ENCODE measurements around the gene DMBT1. TPM values are rescaled to one million over a fixed set of nuclear protein-coding genes. Genes with fewer than 3 reads are reported as not detected.

The DMBT1 gene
- total RNA-seq, 4 donors from 2014 or later: under 0.01 to 5.1 (median 0.27) TPM; not detected in 1

DNA sequence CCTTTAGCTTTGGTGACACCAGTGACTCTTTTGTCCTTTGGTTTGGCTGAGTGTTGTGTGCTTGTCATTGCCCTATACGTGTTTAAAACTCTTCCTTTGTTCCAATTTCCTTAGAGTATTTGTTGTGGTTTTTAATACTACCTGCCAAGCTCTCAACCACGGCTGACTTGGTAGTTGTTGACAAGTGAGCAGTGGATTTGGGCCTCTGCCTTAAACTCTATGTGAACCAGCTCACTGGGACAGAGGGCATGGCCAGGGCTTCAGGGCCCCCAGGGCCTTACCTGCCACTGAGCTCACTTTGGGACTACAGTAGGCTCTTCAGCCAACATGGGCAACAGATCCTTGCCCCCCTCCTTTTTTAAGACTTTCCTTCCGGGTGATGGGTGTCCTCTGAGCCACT is 9.6 kb upstream of the DMBT1 start:
- no peak for TF ChIP-seq POLR2A (IDR thresholded peaks at IDR 0.05)
- TF ChIP-seq, protein P1, sequence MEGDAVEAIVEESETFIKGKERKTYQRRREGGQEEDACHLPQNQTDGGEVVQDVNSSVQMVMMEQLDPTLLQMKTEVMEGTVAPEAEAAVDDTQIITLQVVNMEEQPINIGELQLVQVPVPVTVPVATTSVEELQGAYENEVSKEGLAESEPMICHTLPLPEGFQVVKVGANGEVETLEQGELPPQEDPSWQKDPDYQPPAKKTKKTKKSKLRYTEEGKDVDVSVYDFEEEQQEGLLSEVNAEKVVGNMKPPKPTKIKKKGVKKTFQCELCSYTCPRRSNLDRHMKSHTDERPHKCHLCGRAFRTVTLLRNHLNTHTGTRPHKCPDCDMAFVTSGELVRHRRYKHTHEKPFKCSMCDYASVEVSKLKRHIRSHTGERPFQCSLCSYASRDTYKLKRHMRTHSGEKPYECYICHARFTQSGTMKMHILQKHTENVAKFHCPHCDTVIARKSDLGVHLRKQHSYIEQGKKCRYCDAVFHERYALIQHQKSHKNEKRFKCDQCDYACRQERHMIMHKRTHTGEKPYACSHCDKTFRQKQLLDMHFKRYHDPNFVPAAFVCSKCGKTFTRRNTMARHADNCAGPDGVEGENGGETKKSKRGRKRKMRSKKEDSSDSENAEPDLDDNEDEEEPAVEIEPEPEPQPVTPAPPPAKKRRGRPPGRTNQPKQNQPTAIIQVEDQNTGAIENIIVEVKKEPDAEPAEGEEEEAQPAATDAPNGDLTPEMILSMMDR (IDR thresholded peaks at IDR 0.05): no peak
- DNase-seq: no peak
- Histone ChIP-seq H3K27me3 (peaks cover 0 to 2% (median 0%) of the 10 kb centered on the region in 4 donors), H3K4me3 (no peak overlapping the region), H3K4me1 (no peaks in the 10 kb centered on the region), H3K36me3 (no peaks in the 10 kb centered on the region), H3K27ac (no peak overlapping the region), H3K9me3 (no peaks in the 10 kb centered on the region)
- WGBS, 2 donors: 37 to 50% methylated on average over 1 to 2 of the region's 3 CpGs
- intact Hi-C loops (cut with DNase I): no loop called here

DNA sequence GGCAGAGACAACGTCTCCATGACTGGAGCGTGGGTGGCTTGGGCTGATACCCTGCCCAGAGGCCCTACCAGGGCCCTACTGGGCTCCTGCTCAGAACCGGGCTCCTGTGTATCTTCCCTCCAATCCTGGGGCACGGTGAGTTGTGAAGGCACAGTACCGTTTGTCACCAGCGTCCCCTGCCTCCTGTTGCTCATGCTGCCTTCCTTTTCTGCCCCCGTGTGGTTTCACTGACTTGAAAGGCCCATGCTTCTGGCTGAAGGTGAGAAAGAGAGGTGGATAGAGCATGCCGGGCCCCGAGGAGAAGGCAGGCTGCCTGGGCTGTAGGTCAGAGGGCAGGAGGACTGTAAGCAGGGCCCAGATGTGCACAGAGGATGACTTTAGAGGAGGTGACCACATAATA is 9.1 kb upstream of the DMBT1 start:
- no peak for TF ChIP-seq POLR2A (IDR thresholded peaks at IDR 0.05)
- TF ChIP-seq, protein P1 (IDR thresholded peaks at IDR 0.05): no peak
- WGBS, 2 donors: 46 to 70% methylated on average over 4 to 6 of the region's 9 CpGs
- Histone ChIP-seq H3K36me3 (no peaks in the 10 kb centered on the region), H3K9me3 (no peaks in the 10 kb centered on the region), H3K4me3 (no peak overlapping the region), H3K4me1 (no peaks in the 10 kb centered on the region), H3K27me3 (peaks cover 0 to 7% (median 0%) of the 10 kb centered on the region in 4 donors), H3K27ac (no peak overlapping the region)
- DNase-seq: no peak
- intact Hi-C loops (cut with DNase I): no loop called here

DNA sequence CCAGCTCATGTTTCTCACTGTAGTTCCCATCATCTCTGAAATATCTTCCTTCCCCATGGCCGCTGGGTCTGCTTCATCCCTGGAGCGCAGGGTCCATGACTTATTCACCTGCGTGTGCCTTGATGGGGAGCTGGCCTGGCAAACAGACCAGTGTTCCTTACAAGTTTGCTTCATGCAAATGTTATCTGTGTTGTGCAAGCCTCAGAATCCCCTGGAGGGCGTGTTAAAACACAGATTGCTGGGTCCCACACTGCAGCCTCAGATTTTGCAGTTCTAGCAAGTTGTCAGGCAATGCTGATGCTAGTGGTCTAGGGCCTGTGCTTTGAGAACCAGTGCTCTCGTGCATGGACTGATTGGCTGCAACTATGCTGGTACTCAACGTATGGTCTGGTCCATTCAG is 7.2 kb upstream of the DMBT1 start:
- Histone ChIP-seq H3K4me3 (no peak overlapping the region), H3K9me3 (no peaks in the 10 kb centered on the region), H3K27me3 (peaks cover 0 to 24% (median 0%) of the 10 kb centered on the region in 4 donors), H3K27ac (no peak overlapping the region), H3K36me3 (no peaks in the 10 kb centered on the region), H3K4me1 (no peaks in the 10 kb centered on the region)
- DNase-seq: no peak
- 76 to 100% methylated on average over 2 to 5 of the region's 6 CpGs for WGBS, 2 donors
- intact Hi-C loops (cut with DNase I): no loop called here
- TF ChIP-seq, protein P1 (IDR thresholded peaks at IDR 0.05): no peak
- no peak for TF ChIP-seq POLR2A (IDR thresholded peaks at IDR 0.05)

DNA sequence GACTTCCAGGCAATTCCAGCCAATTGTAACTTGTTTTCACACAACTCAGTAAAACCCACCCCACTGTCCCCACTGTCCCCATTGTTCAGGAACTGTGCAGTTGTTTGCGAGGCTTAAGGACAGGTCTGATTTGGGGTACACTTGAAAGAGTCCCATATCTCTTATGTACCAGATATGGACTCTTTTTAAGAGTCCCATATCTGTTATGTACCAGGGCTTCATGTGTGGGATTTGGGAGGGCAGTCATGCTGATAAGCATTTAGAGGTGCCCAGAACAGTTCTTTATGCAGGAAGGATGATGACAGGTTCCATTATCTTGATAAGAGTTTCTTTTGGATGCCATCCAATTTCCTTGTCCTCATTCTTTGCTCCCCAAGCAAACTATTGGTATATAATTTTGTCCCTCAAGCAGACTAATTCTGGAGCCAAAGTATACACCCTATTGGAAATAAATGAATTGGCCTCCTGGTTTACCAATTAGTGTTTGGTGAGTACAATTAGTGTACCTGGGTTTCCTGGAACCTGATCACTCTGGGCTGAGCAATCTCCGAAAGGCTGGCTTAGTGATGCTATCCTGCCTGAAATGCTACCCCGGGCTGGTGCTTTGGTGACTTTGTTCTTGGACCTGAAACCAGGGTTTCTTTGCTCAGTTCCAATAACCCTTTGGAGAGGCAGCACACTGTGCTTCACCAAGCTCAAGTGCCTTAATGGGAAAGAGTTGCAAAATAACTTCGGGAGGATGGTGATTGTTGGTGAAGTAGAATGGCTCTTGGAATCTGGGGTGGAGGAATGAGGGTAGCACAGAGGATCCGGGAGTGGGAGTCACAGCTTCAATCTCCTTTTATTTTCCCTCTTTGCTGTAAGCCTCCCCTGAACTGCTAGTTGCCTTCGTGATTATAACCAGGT is 6.2 kb upstream of the DMBT1 start:
- no peaks in the 10 kb centered on the region for H3K9me3 ChIP-seq
- intact Hi-C loops (cut with DNase I): no loop called here
- H3K36me3 ChIP-seq: no peaks in the 10 kb centered on the region
- WGBS, 2 donors: 85 to 95% methylated on average over 5 of the region's 6 CpGs
- no peak overlapping the region for H3K27ac ChIP-seq
- TF ChIP-seq, protein P1 (IDR thresholded peaks at IDR 0.05): no peak
- no peak for TF ChIP-seq POLR2A (IDR thresholded peaks at IDR 0.05)
- H3K27me3 ChIP-seq: peaks cover 0 to 34% (median 0%) of the 10 kb centered on the region in 4 donors
- no peak overlapping the region for H3K4me3 ChIP-seq
- DNase-seq: no peak
- no peaks in the 10 kb centered on the region for H3K4me1 ChIP-seq

DNA sequence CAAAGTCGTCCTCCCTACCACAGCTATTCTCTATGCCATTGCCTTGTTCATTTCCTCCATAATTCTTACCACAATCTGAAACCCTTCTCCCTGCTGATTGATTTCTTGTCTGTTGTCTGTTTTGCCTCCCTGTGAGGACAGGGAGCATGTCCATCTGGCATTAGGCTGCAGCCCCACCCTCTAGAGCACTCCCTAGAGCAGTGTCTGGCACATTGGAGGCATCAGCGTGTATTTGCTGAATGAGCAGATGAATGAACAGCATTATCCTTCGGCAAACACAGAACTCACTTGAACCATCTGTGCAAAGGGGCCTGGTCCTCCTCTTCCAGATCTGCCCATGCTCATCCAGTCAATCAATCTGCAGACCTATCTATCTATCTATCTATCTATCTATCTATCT is 5.1 kb upstream of the DMBT1 start:
- DNase-seq: no peak
- Histone ChIP-seq H3K4me3 (no peak overlapping the region), H3K27ac (no peak overlapping the region), H3K27me3 (peaks cover 0 to 45% (median 0%) of the 10 kb centered on the region in 4 donors), H3K9me3 (no peaks in the 10 kb centered on the region), H3K36me3 (no peaks in the 10 kb centered on the region), H3K4me1 (no peaks in the 10 kb centered on the region)
- 67 to 75% methylated on average over 3 of the region's 3 CpGs for WGBS, 2 donors
- intact Hi-C loops (cut with DNase I): no loop called here
- TF ChIP-seq, protein P1 (IDR thresholded peaks at IDR 0.05): no peak
- no peak for TF ChIP-seq POLR2A (IDR thresholded peaks at IDR 0.05)
